NCI-H1694 treated with DMSO at 0.1 percent for 48 hours (cell line): ENCODE results near the gene ANKIB1.
"Not testable (repeated sequence)": the region's sequence is repeated elsewhere in the genome, so short reads cannot be mapped to it uniquely, and the experiment has no call there.

Experiments
- DNase-seq: peaks from one replicate; lab custom pipeline; 2025; lab: John Stamatoyannopoulos, UW

Gene ANKIB1

DNA sequence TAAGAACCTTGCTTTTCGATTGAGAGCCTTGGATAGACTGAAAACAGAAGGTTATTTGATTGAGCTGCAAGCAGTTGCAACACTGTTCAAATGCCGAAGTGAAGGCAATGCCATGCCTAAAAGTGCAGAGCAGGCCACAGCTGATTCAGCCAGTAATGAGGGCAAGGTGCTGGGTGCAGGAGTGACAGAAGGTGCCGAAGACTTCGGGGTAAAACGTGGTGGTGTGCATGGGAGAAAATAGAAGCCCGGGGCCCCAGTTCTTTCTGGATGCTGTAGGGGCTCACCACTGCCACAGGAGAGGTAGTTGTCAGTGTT lies 157.9 kb downstream of the ANKIB1 start:
- no peak for DNase-seq

- DNase-seq, result no peak
These were observed 158.4 kb downstream of the ANKIB1 start for GRCh38 chr7:92404170-92404614.

DNA sequence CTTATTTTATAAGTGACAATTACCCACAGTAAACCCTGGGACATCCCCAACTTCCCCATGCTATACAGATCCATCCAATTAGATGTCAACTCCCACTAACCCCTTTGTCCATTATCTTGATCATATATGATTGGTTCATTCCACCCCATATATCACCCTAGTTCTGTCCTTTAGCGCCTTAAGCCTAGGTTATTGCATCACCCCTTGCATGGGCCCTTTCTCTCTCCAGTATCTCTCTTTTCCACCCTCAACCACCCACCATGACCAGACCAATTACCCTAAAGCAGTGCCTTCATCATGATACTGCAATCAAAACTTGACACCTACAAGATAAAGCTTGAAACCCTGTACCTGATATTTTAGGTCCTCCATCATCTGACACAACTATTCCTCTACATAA lies 163.6 kb downstream of the ANKIB1 start:
- DNase-seq, result no peak

DNA sequence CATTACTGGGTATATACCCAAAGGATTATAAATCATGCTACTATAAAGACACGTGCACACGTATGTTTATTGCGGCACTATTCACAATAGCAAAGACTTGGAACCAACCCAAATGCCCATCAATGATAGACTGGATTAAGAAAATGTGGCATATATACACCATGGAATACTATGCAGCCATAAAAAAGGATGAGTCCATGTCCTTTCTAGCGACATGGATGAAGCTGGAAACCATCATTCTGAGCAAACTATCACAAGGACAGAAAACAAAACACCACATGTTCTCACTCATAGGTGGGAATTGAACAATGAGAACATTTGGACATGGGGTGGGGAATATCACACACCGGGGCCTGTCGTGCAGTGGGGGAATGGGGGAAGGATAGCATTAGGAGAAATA lies 164.4 kb downstream of the ANKIB1 start:
- DNase-seq, result not testable (repeated sequence)

- DNase-seq, result no peak
These were observed 167.0 kb downstream of the ANKIB1 start for GRCh38 chr7:92412745-92413144.

DNA sequence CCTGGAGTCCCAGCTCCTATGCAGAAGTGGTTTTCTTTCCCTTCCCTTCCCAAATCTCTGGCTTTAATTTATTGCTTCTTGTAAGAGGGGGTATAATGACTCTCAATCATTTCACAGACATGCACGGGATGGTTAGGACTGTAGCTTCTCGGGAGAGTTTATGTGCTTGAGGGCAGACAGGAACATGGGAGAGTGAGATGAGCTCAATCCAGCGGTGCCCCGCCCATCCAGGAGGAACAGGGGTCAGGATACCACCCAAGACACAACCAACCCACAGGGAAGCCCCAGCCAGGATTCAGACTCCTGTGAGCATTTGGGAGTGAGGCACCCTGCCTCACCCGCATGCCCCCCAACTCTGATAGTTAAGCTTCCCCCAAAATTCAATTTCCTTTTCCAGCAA lies 167.8 kb downstream of the ANKIB1 start:
- DNase-seq, result no peak

GRCh38 chr7:92415225-92415624 lies 169.5 kb downstream of the ANKIB1 start:
- no peak for DNase-seq

GRCh38 chr7:92417913-92418312 lies 172.1 kb downstream of the ANKIB1 start:
- DNase-seq, result no peak

DNA sequence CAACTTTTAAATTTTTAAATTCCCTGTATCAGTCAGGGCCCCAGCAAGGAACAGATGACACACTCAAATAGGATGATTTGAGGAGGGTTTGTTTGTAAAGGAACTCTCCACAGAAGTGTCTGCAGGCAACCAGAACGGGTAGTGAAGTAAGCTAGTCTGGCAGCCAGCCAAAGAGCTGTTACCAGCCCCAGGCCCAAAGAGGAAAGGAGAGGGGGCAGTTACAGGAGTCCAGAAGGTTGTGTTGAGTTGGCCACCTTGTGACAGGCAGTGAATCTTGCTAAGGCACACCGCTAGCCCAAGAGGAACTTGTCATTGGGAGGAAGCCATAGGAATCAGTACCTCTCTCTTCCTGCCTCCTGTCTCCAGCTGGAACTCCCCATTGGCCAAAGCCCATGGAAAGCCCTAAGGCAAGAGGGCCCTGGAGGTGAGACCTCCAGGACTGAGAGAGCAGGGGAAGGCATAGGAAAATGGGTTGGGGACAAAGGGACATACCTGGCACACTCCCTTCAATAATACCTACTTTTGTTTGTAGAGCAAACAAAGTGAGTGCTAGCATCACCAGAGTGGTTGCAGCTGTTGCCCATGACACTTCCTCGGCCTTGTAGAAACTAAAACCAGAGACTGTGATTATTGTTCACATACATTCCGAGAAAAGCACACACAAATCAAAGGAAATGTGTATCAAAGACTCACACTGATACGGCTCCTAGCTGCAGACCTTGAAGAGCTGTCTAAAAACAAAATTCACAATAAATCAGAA lies 176.1 kb downstream of the ANKIB1 start:
- DNase-seq, result no peak

GRCh38 chr7:92422926-92423325 lies 177.2 kb downstream of the ANKIB1 start:
- DNase-seq, result no peak

DNA sequence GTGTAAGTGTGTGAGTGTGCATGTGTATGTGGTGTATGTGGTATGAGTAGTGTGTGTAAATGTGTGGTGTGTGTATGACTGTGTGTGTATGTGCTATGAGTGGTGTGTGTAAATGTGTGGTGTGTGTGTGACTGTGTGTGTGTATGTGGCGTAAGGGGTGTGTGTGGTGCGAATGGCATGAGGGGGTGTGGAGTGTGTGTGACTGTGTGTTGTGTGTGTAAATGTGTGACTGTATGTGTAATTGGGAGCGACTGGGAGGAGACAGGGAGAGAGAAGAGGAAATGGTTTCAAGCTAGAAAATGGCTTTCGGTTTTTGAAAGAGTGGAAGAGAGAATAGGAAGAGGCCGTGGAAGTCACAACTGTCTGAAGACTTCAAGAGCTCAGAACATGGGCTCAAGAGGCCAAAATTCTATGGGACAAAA lies 177.9 kb downstream of the ANKIB1 start:
- no peak for DNase-seq

- DNase-seq, result no peak
These were observed 179.7 kb downstream of the ANKIB1 start for GRCh38 chr7:92425311-92425947.

DNA sequence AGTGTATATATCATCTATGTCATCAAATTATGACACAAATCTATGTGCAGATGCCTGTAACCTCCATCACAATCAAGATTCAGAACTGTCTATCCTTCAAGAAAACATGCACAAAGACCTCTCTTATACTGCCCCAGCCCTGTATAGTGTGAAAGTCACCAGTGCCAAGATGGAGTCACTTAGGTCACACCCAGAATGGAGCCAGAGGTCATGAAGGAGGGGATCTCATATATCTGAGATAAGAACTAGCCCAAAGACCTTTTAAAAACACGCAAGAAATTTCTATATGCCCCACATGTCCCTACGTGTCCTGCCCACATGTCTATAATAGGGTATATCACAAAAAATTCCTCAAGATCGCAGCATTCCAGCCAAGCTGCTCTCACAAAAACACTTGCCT lies 181.4 kb downstream of the ANKIB1 start:
- DNase-seq, result no peak

DNA sequence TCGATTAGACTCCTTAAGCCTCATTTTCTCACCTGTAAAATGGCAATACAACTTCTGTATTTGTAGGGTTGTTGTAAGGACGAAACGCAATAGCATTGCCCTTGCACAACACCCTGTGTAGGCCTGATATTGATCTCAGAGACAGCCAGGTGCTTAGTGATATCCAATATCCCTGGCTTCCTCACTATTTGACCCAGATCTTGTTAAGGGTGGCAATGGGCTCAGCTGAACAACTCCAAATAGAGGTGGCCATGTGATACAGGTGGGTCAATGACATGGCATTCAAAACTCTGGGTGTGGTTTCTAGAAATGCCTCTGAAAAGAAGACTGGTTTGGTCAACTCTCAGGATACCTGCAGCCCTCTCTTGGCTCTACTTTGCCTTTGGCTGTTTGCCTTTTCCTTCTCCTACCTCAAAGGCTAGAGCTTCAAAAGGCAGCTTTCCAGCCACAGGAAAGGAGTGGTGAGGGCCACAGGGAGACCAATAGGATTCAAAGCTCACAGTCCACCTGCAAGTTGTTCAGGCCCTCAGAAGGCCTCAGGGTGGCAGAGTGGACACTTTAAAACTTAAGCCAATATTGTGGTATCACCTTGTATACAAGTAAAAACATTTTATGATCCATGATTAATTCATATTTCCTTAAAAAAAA lies 186.6 kb downstream of the ANKIB1 start:
- no peak for DNase-seq

GRCh38 chr7:92433019-92433418 lies 187.2 kb downstream of the ANKIB1 start:
- DNase-seq, result no peak

- DNase-seq, result no peak
These were observed 189.8 kb downstream of the ANKIB1 start for GRCh38 chr7:92435542-92435941.

GRCh38 chr7:92436612-92437445 lies 191.1 kb downstream of the ANKIB1 start:
- no peak for DNase-seq

DNA sequence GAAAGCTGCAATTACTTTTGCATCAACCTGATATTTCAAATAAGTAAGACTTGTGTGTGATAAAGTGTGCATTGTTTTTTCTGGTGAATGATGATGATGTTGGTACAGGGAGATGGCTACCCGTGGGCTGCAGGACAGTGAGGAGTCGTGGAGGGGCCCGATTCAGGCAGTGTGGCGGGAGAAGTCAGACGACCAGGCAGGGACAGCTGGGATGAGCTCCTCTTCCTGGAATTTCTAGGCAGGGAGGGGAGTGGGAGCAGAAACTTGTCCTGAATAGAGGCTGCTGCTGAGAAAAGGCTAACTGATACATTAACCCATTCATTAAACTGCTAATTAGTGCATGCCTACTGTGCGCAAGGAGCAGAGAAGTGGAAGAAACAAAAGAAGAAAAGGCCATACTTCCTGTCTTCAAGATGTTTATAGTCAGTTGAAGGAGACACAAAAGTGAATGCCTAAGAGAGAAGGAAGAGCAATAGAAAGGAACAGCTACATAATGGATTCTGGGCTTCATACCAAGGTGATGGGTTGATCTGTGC lies 192.2 kb downstream of the ANKIB1 start:
- DNase-seq, result no peak

DNA sequence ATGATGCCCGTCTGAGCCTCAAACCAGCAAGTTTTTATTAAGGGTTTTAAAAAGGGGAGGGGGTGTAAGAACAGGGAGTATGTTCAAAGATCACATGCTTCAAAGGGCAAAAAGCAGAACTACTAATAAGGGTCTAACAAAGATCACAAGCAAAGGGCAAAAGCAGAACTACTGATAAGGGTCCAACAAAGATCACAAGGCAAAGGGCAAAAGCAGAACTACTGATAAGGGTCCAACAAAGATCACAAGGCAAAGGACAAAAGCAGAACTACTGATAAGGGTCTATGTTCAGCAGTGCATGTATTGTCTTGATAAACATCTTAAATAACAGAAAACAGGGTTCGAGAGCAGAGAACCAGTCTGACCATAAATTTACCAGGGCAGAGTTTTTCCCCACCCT lies 196.9 kb downstream of the ANKIB1 start:
- not testable (repeated sequence) for DNase-seq

DNA sequence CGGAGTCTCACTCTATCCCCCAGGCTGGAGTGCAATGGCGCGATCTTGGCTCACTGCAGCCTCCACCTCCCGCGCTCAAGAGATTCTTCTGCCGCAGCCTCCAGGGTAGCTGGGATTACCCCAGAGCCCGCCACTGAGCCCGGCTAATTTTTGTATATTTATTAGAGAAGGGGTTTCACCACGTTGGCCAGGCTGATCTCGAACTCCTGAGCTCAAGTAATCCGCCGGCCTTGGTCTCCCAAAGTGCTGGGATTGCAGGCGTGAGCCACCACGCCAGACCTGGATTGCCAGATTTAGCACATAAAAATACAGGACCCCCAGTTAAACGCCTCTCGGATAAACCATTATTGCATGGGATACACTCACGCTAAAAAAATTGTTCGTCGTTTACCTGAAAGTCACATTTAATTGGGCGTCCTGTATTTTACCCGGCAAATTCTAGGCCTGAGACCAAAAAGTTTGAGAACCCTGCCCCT lies 201.1 kb downstream of the ANKIB1 start:
- peak; percentile 88 for DNase-seq

GRCh38 chr7:92447345-92448204 lies 201.8 kb downstream of the ANKIB1 start, which contains the start of gene GATAD1:
GATAD1 (plus strand) TSS chr7:92447482; CDS start chr7:92447730, 248 bp downstream.
- no peak for DNase-seq
